ENCODE data around the gene RSPH6A.
"Not testable (repeated sequence)": the region's sequence is repeated elsewhere in the genome, so short reads cannot be mapped to it uniquely, and the experiment has no call there.

Gene RSPH6A

DNA sequence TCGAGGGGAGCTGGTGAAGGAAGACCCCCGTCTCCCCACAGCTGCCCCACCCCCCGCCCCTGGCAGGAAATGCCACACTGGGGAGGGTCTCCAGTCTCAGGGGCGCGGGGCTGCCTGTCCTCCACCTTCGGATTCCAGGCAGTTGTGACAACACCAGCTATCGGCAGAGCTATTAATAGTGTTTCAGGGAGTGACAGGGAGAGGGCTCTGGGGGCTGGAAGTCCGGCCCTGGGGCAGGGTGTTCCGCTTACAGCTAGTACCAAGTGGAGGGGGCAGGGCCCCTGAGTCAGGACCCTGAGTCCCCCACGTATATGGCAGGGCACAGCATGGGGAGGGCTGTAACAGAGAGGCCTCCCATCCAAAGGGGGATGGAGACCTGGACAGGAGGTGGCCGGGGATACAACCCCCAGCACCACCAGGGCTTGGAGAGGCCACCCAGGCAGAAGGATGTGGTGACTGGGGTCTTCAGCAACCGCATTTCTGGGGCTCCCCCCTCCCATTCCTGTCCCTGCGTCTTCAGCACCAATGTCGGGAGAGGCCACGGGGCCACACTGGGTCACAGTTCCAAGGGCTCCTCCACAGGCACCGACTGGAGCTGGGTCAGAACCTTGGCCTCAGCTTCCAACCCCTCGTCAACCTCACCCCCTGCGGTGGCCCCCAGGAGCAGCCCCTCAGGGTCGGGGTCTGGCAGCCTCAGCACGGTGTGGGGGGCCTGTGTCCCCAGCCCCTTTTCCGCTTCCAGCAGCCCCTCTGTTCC is 50.0 kb downstream of the RSPH6A start:
- no peak for DNase-seq (ENCODE audit: low spot score)

DNA sequence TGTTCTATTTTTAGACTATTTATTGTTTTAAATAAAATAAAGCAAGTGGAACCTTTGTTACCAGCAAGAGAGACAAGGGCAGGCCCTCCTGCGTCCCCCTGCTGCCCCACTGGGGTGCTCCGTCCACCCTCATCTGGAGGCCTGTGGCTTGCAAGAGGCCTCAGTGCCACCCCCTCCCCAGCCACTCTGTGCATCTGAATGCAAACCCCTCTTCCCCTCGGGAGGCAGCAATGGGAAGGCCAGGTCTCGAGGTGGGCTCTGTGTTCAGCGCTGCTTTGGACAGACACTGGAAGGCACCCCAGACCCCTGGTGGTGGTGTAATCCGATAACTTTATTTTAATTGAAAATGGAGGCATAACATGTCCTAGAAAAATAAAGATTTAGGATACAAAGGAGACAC is 50.6 kb downstream of the RSPH6A start:
- DNase-seq (ENCODE audit: low spot score) = no peak

DNA sequence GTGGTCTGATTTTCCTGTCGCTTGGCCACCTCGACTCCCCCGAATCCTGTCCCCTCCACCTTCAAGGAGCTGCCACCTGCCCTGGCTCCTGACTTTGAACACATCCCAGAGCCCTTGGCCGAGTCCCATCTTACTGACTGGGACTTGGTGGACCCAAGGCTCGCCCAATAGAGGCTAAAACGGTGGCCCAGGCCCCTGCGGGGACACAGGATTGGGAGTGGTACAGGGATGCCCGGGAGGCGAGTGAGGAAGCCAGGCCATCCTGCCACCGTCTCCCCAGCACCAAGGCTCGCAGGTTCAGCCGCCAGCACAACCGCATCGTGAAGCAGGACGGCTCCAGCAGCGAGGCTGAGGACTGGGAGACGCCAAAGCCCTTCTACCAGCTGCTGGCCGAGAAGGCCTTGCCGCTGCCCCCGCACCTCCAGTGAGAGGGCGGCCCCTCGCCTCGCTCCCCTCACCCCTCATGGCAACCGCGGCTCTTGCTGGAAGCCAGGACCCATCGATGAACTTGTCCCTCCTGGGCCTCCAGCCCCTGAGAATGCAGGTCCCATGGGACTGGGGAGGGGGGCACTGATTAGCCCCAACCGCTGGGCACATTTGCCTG is 51.3 kb downstream of the RSPH6A start:
- no peak for DNase-seq (ENCODE audit: low spot score)

DNA sequence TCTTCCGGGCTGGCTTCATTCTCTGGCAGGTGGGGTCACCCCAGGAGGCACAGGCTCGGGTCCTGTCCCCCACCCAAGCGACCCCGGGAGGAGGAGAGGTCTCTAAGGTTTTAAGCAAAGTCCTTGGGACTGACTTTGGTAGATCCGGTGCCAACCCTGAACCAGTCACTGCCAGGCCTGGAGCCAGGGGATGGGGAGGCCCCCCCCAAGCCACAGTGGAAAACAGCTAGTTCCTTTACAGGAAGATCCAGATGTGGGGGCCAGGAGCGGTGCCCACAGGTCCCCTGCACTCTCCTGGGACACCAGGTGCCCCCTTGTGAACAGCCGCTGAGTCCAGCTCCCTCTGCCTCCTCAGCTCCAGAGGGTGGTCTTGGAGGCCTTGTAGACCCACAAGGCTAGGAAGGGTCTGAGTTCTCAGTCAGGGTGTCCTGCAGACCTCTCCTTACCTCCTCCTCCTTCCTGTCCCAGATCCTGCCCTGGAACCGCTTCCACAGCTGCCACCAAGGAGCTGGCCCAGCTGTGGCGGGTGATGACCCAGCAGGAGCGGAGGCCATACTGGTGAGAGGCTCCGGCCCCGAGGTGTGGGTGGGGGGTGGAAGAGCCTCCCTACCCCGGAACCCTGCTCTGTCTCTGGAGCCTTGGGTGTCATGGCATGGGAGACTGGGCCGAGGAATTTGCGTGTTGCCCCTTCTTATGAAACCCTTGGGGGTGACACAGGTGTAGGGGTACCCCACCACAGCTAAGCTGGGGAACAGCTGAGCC is 52.1 kb downstream of the RSPH6A start:
- no peak for DNase-seq (ENCODE audit: low spot score)

DNA sequence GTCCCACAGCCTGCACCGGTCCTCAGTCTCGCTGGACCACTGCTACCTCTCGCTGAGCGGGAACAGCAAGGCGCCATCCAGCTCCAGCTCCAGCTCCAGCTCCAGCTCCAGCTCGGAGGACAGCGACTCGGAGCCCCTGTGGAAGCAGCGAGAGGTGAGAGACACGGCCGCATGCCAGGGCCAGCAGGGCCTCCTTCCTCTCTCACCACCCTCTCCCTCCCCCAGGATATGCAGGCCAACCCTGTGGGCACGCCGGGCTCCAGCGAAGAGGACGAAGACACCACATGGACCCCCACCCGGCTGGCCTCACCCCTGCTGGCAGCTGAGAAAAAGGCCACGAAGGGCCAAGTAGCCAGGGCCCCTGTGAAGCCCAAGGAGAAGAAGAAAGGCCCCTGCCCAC is 53.4 kb downstream of the RSPH6A start:
- DNase-seq (ENCODE audit: low spot score) = no peak

DNA sequence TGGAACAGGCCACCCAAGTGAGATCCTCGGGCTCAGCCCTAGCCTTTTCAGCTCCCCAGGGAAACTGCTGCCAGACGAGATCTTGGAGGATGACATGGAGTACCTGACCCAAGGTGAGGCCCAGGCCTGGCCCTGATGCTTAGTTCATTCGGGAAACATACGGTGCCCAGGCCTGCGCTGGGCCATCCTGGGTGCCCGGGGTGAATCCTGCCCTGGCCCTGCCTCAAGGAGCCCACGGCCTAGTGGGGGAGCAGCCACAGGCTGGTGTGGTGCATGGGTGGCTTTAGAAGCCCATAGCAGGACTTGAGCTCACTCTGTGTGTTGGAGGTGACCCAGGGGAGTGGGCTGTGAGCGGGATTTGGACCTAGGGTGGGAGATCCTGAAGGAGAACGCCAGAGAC is 56.2 kb downstream of the RSPH6A start:
- DNase-seq (ENCODE audit: low spot score) = no peak

DNA sequence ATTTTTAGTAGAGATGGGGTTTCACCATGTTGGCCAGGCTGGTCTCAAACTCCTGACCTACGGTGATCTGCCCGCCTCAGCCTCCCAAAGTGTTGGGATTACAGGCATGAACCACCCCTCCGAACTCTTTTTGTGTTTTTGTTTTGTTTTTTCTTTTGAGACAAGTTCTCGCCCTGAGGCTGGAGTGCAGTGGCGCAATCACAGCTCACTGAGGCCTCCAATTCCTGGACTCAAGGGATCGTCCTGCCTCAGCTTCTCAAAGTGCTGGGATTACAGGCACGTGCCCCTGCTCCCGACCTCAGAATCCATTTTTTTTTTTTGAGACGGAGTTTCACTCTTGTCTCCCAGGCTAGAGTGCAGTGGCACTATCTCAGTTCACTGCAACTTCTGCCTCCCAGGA is 57.4 kb downstream of the RSPH6A start:
- DNase-seq (ENCODE audit: low spot score) = no peak

DNA sequence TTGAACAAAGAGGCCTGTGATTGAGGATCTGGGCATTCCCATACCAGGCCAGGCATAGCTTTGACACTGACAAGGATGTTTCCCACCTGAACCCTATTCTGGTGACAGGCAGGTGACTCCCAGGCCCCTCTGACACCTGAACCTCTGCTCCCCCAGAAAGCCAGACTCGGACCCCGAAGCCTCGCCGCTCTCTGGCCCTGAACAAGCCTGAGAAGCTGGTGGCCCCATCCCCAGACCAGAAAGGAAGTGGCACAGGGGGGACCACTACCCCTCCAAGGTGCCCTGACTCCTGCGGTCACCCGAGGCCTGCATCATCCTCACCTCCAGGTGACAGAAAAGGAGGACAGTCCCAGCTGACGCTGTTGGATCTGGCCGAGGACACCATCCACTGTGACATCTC is 60.8 kb downstream of the RSPH6A start:
- no peak for DNase-seq (ENCODE audit: low spot score)

DNA sequence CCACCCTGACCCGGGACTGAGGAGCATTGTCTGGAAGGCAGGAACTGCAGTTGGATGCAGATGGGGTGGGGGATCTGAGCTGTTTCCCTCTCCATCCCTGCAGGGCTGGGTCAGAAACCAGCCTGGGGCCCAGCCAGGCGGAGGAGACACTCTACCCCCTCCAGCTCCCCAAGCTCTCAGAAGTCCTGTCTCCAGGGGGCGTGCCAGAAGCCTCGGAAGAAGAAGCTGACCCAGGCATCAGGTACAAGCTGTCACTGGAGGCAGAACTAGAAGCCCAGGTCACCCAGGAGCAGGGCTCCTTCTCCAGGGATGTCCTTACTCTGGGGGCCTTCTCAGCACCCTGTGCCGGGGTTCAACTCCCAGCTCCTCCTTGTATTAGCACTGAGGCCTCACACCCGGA is 61.6 kb downstream of the RSPH6A start:
- DNase-seq (ENCODE audit: low spot score) = no peak

DNA sequence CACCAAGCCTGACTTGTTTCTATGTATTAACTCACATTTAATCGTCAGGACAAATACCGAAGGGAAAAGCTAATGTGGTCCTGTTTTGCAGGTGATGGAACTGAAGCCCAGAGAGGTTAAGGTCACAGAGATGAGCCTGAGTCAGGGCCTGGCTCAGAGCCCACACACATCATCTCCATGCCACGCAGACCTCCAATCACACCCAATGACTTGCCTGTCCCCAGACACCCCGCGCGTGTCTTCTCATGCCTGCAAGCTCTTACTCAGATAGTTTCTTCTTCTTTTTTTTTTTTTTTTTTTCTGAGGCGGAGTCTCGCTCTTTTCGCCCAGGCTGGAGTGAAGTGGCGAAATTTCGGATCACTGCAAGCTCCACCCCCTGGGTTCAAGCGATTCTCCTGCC is 62.5 kb downstream of the RSPH6A start:
- DNase-seq (ENCODE audit: low spot score) = no peak

DNA sequence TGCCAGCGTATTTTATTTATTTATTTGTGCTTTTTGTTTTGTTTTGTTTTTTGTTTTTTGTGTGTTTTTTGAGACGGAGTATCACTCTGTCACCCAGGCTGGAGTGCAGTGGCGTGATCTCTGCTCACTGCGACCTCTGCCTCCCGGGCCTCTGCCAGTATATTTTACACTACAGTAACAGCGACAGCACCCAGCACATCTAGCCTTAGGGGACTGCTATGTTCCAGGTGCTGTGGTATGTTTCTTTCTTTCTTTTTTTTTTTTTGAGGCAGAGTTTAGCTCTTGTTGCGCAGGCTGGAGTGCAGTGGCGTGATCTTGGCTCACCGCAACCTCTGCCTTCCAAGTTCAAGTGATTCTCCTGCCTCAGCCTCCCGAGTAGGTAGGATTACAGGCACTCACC is 63.6 kb downstream of the RSPH6A start:
- not testable (repeated sequence) for DNase-seq (ENCODE audit: low spot score)

DNA sequence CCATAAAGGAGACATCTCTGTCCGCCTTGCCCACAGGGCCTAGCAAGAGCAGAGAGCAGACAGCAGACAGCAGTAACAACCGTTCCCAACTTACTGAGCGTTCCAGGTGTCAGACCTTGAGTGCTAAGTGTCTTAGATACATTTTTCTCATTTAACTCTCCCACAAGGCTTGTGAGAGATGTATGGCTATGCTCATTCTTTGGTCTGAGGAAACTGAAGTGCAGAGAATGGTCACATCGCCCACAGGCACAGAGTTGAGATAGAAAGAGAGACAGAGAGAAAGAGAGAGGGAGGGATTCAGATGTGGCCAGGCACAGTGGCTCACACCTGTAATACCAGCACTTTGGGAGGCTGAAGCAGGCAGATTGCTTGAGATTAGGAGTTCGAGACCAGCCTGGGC is 67.6 kb downstream of the RSPH6A start:
- no peak for DNase-seq (ENCODE audit: low spot score)

DNA sequence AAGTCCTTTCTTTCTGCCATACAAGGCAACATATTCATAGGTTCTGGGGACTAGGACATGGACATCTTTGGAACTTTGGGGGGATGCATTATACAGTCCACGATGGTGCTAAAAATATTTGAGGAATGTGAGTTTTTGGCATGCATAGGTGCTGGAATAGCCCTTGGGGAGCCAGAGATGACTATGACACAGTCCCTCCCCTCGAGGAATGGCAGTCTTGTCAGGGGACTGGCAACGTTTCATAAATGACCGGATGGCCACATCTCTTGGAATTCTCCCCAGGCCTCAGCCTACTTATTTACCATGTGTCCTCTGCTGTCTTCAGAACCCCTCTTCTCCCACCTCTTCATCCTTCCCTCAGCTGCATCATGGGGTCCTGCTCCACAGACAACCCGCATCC is 68.2 kb downstream of the RSPH6A start:
- DNase-seq (ENCODE audit: low spot score) = no peak
